ENCODE results near the gene FAM181B. TPM values are rescaled to one million over a fixed set of nuclear protein-coding genes. Genes with fewer than 3 reads are reported as not detected.

The FAM181B gene
- total RNA-seq, 2 experiments from 2014 or later, result 0.08 to 0.11 TPM

DNA sequence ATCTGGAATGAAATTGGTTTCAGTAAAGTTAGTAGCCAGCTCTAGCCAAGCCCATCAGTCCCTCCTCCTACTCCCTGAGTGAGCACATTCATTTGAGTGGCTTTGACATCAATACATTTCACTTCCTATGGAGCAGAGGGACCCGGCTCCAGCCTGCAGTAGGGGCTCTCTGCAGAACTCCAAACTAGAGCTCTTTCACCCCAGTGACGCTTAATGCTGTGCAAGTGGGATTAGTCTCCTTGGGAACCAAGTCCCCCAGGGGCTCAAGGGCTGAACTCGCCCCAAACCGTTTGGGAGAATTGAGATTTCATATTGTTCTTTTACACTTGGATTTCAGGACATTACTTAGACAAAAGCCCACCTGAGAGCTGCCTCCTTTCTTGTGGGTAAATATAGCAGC, 4.4 kb upstream of the FAM181B start:
- H3K4me3 Mint-ChIP-seq, result no peak overlapping the region
- intact Hi-C loops (cut with DNase I, micrococcal nuclease), result no loop called here
- H3K4me3 ChIP-seq (ENCODE audit: low read length), result no peak overlapping the region
- no peak for DNase-seq
- H3K27me3 Mint-ChIP-seq, result peaks cover 74% of the 10 kb centered on the region
- H3K9me3 ChIP-seq (ENCODE audit: control insufficient read depth in 1 of 2, insufficient read depth in 1 of 2, low read length in 2 of 2), result peaks cover 0 to 9% of the 10 kb centered on the region in 2 experiments
- H3K9me3 Mint-ChIP-seq, result no peaks in the 10 kb centered on the region
- no peak overlapping the region for H3K27ac Mint-ChIP-seq
- no peaks in the 10 kb centered on the region for H3K36me3 Mint-ChIP-seq (ENCODE audit: low read depth)
- H3K27me3 ChIP-seq (ENCODE audit: control insufficient read depth in 1 of 2, insufficient read depth in 2 of 2, low read length in 2 of 2), result peaks cover 18 to 21% of the 10 kb centered on the region in 2 experiments
- CTCF ChIA-PET, result interaction anchor here (1.4 kb wide), 1 partner anchor 11 kb away, joined by 3 read pairs; no protein-coding TSS in a partner anchor
- H3K4me1 Mint-ChIP-seq (ENCODE audit: low read depth), result peaks cover 7% of the 10 kb centered on the region
- no peak for ATAC-seq (ENCODE audit: poor library complexity)
- peaks cover 5% of the 10 kb centered on the region for H3K4me1 ChIP-seq (ENCODE audit: insufficient read depth, low read length)
- TF ChIP-seq, protein P1, sequence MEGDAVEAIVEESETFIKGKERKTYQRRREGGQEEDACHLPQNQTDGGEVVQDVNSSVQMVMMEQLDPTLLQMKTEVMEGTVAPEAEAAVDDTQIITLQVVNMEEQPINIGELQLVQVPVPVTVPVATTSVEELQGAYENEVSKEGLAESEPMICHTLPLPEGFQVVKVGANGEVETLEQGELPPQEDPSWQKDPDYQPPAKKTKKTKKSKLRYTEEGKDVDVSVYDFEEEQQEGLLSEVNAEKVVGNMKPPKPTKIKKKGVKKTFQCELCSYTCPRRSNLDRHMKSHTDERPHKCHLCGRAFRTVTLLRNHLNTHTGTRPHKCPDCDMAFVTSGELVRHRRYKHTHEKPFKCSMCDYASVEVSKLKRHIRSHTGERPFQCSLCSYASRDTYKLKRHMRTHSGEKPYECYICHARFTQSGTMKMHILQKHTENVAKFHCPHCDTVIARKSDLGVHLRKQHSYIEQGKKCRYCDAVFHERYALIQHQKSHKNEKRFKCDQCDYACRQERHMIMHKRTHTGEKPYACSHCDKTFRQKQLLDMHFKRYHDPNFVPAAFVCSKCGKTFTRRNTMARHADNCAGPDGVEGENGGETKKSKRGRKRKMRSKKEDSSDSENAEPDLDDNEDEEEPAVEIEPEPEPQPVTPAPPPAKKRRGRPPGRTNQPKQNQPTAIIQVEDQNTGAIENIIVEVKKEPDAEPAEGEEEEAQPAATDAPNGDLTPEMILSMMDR (IDR thresholded peaks at IDR 0.05), result no peak
- no peaks in the 10 kb centered on the region for H3K36me3 ChIP-seq (ENCODE audit: insufficient read depth, low read length)
- no peak overlapping the region for H3K27ac ChIP-seq (ENCODE audit: low read depth in 1 of 2, low read length in 2 of 2)
- POLR2A ChIA-PET, result no interaction called here

DNA sequence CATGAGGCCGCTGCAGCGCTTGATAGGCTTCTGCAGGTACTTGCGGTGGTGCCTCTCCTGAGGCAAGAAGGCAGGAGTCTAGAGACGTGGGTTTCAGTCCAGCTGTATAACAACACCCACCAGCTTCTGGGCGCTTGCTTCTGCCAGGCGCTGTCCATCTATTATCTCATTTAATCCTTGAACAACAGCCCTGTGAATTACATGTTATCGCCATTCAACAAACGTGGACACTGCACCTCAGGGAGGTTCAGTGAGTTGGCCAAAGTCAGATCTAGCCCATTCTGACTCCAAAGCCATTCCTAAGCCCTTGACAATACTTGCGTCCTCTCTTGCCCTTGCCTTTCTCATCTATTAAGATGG, 436 bp upstream of the FAM181B start:
- POLR2A ChIA-PET, result interaction anchor here (1.4 to 1.9 kb wide), 3 partner anchors 17 to 422 kb away, joined by 4 to 9 read pairs (median 8); partner anchors contain the start of genes PCF11 and PRCP

DNA sequence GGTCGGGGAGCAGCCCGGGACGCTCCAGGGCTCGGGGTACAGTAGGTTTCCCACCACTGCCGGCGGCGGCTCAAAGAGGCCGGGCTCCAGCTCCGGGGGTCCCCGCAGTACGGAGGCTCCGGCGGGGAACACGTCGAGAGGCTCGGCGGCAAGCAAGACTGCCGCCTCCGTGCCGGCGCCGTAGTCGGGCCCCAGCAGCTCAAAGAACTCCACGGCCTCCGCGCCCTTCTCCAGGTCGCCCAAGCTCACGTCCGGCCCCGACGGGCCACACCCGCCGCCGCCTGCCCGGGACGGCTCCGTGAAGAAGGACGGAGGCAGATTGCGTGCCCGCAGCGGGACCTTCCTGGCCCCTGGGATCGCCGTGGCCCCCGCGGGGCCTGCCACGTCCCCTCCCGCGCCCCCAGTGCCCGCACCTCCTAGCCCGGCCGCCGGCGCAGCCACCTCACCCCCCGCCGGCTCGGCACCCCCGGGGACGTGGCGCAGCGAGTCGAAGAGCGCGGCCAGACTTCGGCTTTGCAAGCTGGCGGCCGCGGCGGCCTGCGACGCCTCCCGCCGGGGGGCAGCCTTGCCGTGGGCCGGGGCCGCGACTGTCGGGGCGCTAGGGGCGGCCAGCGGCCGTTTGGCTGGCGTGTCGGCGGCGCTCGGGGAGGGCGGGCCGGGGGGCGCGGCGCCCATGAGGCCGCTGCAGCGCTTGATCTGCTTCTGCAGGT, 775 bp downstream of the FAM181B start:
- intact Hi-C loops (cut with DNase I, micrococcal nuclease), result no loop called here
- Mint-ChIP-seq H3K27me3 (peaks cover 83% of the 10 kb centered on the region), H3K4me3 (no peak overlapping the region), H3K4me1 (ENCODE audit: low read depth) (peaks cover 26% of the 10 kb centered on the region), H3K36me3 (ENCODE audit: low read depth) (no peaks in the 10 kb centered on the region), H3K27ac (no peak overlapping the region), H3K9me3 (no peaks in the 10 kb centered on the region)
- TF ChIP-seq, protein P1 (IDR thresholded peaks at IDR 0.05), result no peak
- Histone ChIP-seq H3K4me3 (ENCODE audit: low read length) (peak overlapping the region; percentile 50), H3K9me3 (ENCODE audit: control insufficient read depth in 1 of 2, insufficient read depth in 1 of 2, low read length in 2 of 2) (peaks cover 0 to 16% of the 10 kb centered on the region in 2 experiments), H3K27me3 (ENCODE audit: control insufficient read depth in 1 of 2, insufficient read depth in 2 of 2, low read length in 2 of 2) (peaks cover 38 to 42% of the 10 kb centered on the region in 2 experiments), H3K4me1 (ENCODE audit: insufficient read depth, low read length) (peaks cover 15% of the 10 kb centered on the region), H3K36me3 (ENCODE audit: insufficient read depth, low read length) (no peaks in the 10 kb centered on the region), H3K27ac (ENCODE audit: low read depth in 1 of 2, low read length in 2 of 2) (no peak overlapping the region)
- POLR2A ChIA-PET, result interaction anchor here (1.0 to 1.9 kb wide), 4 partner anchors 18 to 424 kb away, joined by 3 to 9 read pairs (median 6); partner anchors contain the start of genes PCF11 and PRCP
- DNase-seq (peak in 4 of 14 experiments; percentile 20 to 33 (median 22)), ATAC-seq (ENCODE audit: poor library complexity) (no peak)
- CTCF ChIA-PET, result no interaction called here

More for the DNA sequence above, 436 bp upstream of the FAM181B start:
- no peak for DNase-seq
- Mint-ChIP-seq H3K4me3 (peak overlapping the region; percentile 55), H3K36me3 (ENCODE audit: low read depth) (no peaks in the 10 kb centered on the region), H3K27ac (no peak overlapping the region), H3K4me1 (ENCODE audit: low read depth) (peaks cover 26% of the 10 kb centered on the region), H3K9me3 (no peaks in the 10 kb centered on the region), H3K27me3 (peaks cover 82% of the 10 kb centered on the region)
- Histone ChIP-seq H3K36me3 (ENCODE audit: insufficient read depth, low read length) (no peaks in the 10 kb centered on the region), H3K9me3 (ENCODE audit: control insufficient read depth in 1 of 2, insufficient read depth in 1 of 2, low read length in 2 of 2) (peaks cover 0 to 16% of the 10 kb centered on the region in 2 experiments), H3K27me3 (ENCODE audit: control insufficient read depth in 1 of 2, insufficient read depth in 2 of 2, low read length in 2 of 2) (peaks cover 38 to 47% of the 10 kb centered on the region in 2 experiments), H3K4me3 (ENCODE audit: low read length) (peak overlapping the region; percentile 34), H3K4me1 (ENCODE audit: insufficient read depth, low read length) (peaks cover 15% of the 10 kb centered on the region), H3K27ac (ENCODE audit: low read depth in 1 of 2, low read length in 2 of 2) (no peak overlapping the region)
- intact Hi-C loops (cut with DNase I, micrococcal nuclease), result no loop called here
- TF ChIP-seq, protein P1 (IDR thresholded peaks at IDR 0.05), result no peak
- CTCF ChIA-PET, result no interaction called here
- no peak for ATAC-seq (ENCODE audit: poor library complexity)
